ENCODE measurements around the gene WDHD1. TPM values are rescaled to one million over a fixed set of nuclear protein-coding genes. Genes with fewer than 3 reads are reported as not detected.

WDHD1 gene
- total RNA-seq: 13.5 and 34.9 TPM in 2 replicates

GRCh38 chr14:55026793-55027561, at the start of gene WDHD1, which contains the start of gene SOCS4:
WDHD1 (minus strand) TSS chr14:55027099; CDS start chr14:55026787, 312 bp downstream.
SOCS4 (plus strand) TSS chr14:55027236; CDS start chr14:55043042, 15,806 bp downstream.

GRCh38 chr14:55051423-55052268, 24.7 kb upstream of the WDHD1 start, which contains the start of gene MAPK1IP1L:
MAPK1IP1L (plus strand) TSS chr14:55051647; CDS start chr14:55061684, 10,037 bp downstream.

GRCh38 chr14:54902521-54903420, 124.1 kb downstream of the WDHD1 start, which contains the start of gene GCH1:
GCH1 (minus strand) TSS chr14:54902826; CDS start chr14:54902663, 163 bp downstream.

Other genes starting within 250 kb of the WDHD1 start
- 2.1 and 2.5 TPM in 2 replicates for gene GCH1, start 124.3 kb downstream of the WDHD1 start, total RNA-seq
- 14.8 and 17.5 TPM in 2 replicates for gene SOCS4, start 137 bp upstream of the WDHD1 start, total RNA-seq
- gene MAPK1IP1L, start 24.5 kb upstream of the WDHD1 start, total RNA-seq: 15.0 and 19.7 TPM in 2 replicates
- 224 and 313 TPM in 2 replicates for gene LGALS3, start 102.2 kb upstream of the WDHD1 start, total RNA-seq
- 22.9 and 112 TPM in 2 replicates for gene DLGAP5, start 164.5 kb upstream of the WDHD1 start, total RNA-seq
- gene FBXO34, start 244.3 kb upstream of the WDHD1 start, total RNA-seq: 34.2 and 37.2 TPM in 2 replicates